WERI-Rb-1 (cell line): Measurements from ENCODE around the gene SHB.

Experiments used
- DNase-seq: peaks from one replicate; pipeline ENCODE4 v3.0.0-alpha.2; 2020
- H3K27ac ChIP-seq: fragments of 250-450 bp; sonication (Bioruptor Pico); 2 replicates; pipeline ENCODE4 v1.5.1; 2020; ENCODE audit warnings: mild to moderate bottlenecking, moderate library complexity
- H3K27me3 ChIP-seq: fragments of 250-450 bp; sonication (Bioruptor Pico); 2 replicates; pipeline ENCODE4 v1.5.1; 2021; ENCODE audit warnings: mild to moderate bottlenecking, low read depth, moderate library complexity; ENCODE audit not compliant: insufficient read depth, severe bottlenecking
- H3K36me3 ChIP-seq: fragments of 250-450 bp; sonication (Bioruptor Pico); 2 replicates; pipeline ENCODE4 v1.5.1; 2020; ENCODE audit warnings: mild to moderate bottlenecking, moderate library complexity
- H3K4me3 ChIP-seq: 2 replicates; pipeline ENCODE4 v1.5.1; 2011; ENCODE audit warnings: low read depth, mild to moderate bottlenecking, control low read depth, low read length
- H3K9me3 ChIP-seq: fragments of 250-450 bp; sonication (Bioruptor Pico); 2 replicates; pipeline ENCODE4 v1.5.1; 2021; ENCODE audit warnings: mild to moderate bottlenecking, moderate library complexity; ENCODE audit not compliant: severe bottlenecking
- CTCF ChIP-seq: IDR thresholded peaks from 2 replicates; pipeline ENCODE4 v1.5.1; 2011; ENCODE audit warnings: low read depth, mild to moderate bottlenecking, control low read depth, inconsistent platforms, low read length

The SHB gene

GRCh38 chr9:37995348-37995737 lies 73.7 kb downstream of the SHB start:
- H3K27me3 ChIP-seq, result no peaks in the 10 kb centered on the region
- H3K4me3 ChIP-seq, result no peak overlapping the region
- peaks cover 19% of the 10 kb centered on the region for H3K36me3 ChIP-seq
- no peak for DNase-seq
- no peak for TF ChIP-seq CTCF
- peak overlapping the region; percentile 77 for H3K27ac ChIP-seq
- H3K9me3 ChIP-seq, result no peaks in the 10 kb centered on the region

DNA sequence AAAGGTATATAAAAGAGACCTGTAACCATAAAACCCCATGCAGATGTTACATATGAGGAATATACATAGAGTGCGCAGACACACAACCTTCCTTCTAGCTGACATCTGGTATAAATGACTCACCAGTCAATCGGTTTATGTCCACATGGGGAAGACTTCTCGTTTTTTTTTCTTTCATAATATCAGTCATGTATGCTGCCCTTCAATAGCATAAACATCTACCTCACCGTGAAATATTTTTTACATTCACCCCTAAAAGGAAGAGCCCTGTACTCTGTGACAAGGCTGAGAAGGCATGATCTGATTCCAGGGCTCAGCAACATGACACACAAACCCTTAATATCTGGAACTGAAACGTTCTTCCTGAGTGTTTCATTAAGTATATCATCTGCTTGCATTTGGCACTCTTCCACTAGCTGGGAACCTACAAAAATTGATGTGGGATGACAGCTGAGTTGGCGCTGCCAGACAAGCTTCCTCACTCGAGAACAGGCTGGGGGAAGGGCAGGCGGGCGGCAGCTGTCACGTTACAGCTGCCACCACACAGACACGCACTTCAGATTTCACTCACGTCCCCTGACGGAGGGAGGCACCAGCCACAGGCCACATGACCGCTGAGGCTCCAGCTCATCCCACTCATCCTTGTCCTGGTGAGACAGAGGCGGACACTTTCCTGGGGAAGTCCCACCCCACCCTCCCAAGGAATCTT lies 74.2 kb downstream of the SHB start:
- no peaks in the 10 kb centered on the region for H3K9me3 ChIP-seq
- peaks cover 19% of the 10 kb centered on the region for H3K36me3 ChIP-seq
- no peaks in the 10 kb centered on the region for H3K27me3 ChIP-seq
- peak overlapping the region; percentile 9; the same call in 1 of the 2 replicates for H3K4me3 ChIP-seq
- DNase-seq, result peak; percentile 83
- H3K27ac ChIP-seq, result peak overlapping the region; percentile 77
- no peak for TF ChIP-seq CTCF

DNA sequence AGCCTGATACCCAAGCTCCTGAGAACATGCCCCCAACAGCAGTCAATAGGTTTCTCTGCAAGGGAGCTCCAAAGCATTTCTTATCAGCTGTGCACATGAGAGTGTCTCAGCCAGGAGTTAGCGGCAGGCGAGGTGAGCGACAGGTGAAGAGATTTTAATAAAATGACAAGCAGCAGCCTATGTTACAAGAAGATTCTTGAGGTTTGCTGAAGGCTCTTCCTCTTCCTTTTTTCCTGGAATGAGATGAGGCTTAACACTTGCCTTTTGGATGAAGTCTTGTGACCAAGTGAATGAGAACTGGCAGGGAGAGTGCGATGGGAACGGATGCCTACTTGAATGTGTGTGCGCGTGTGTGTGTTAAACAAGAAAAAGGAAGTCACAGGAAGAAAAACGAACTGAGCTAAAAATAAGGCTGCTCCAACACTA lies 76.1 kb downstream of the SHB start:
- TF ChIP-seq CTCF, result no peak
- Histone ChIP-seq H3K9me3 (no peaks in the 10 kb centered on the region), H3K36me3 (peaks cover 16% of the 10 kb centered on the region), H3K27ac (no peak overlapping the region), H3K4me3 (no peak overlapping the region), H3K27me3 (no peaks in the 10 kb centered on the region)
- DNase-seq, result no peak

- TF ChIP-seq CTCF, result no peak
Observed at GRCh38 chr9:37990404-37991015, 78.5 kb downstream of the SHB start.

DNA sequence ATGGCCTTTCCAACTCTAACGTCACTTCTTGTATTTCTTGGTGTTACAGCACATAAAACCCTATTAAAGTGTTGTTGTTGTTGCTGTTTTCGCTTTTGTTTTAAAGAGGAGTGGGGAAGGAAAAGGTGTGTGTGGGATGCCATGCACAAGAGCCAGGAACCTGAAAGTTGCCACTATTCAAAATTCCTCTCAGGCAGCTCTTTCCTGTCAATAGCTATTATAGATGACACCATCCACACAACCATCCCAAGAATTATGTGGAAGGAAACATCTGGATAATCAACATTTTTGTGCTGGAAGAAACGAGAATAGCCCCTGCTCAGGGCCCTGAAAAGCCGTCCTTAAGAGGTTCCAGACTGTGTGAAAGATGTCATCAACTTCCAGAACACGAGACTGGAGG lies 79.3 kb downstream of the SHB start:
- Histone ChIP-seq H3K4me3 (no peak overlapping the region), H3K36me3 (peaks cover 22% of the 10 kb centered on the region), H3K9me3 (no peaks in the 10 kb centered on the region), H3K27ac (no peak overlapping the region), H3K27me3 (no peaks in the 10 kb centered on the region)
- TF ChIP-seq CTCF, result no peak
- DNase-seq, result no peak

More at GRCh38 chr9:37990404-37991015, 78.5 kb downstream of the SHB start:
- Histone ChIP-seq H3K27me3 (no peaks in the 10 kb centered on the region), H3K9me3 (no peaks in the 10 kb centered on the region), H3K4me3 (no peak overlapping the region), H3K36me3 (peaks cover 22% of the 10 kb centered on the region), H3K27ac (no peak overlapping the region)
- no peak for DNase-seq

- Histone ChIP-seq H3K27me3 (no peaks in the 10 kb centered on the region), H3K27ac (no peak overlapping the region), H3K36me3 (peaks cover 30% of the 10 kb centered on the region), H3K4me3 (no peak overlapping the region), H3K9me3 (no peaks in the 10 kb centered on the region)
- DNase-seq, result no peak
- no peak for TF ChIP-seq CTCF
Observed at GRCh38 chr9:37988602-37989001, 80.4 kb downstream of the SHB start.
